CD4-positive, alpha-beta T cell treated with Interleukin-12 subunit alpha and Interleukin-12 subunit beta, for 1 hour (primary cell): ENCODE results near the gene FOXP1.

Experiments used
- DNase-seq: peaks from one replicate; pipeline ENCODE4 v3.0.0-alpha.2; 2020

FOXP1 gene

GRCh38 chr3:71225951-71226564 is 357.5 kb downstream of the FOXP1 start:
- DNase-seq = no peak

- no peak for DNase-seq
Measured at GRCh38 chr3:71225002-71225684, 358.4 kb downstream of the FOXP1 start.

- no peak for DNase-seq
Measured at GRCh38 chr3:71219744-71220638, 363.5 kb downstream of the FOXP1 start.

DNA sequence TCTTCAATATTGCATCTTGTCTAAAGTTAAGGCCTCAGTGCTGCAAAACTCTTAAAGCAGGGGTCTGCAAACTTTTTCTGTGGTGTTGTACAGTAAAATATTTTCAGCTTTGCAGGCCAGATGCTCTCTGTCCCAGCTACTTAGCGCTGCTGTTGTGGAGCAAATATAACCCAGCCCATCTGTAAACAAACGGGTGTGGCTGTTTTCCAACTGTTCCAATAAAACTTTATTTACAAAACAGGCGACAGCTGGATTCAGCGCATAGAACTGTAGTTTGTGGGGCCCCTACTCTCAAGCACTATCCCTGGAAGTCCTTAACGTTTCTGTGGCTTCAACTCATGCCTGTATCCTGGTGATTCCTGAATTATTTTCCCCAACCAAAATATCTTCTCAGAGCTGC is 365.0 kb downstream of the FOXP1 start:
- no peak for DNase-seq

DNA sequence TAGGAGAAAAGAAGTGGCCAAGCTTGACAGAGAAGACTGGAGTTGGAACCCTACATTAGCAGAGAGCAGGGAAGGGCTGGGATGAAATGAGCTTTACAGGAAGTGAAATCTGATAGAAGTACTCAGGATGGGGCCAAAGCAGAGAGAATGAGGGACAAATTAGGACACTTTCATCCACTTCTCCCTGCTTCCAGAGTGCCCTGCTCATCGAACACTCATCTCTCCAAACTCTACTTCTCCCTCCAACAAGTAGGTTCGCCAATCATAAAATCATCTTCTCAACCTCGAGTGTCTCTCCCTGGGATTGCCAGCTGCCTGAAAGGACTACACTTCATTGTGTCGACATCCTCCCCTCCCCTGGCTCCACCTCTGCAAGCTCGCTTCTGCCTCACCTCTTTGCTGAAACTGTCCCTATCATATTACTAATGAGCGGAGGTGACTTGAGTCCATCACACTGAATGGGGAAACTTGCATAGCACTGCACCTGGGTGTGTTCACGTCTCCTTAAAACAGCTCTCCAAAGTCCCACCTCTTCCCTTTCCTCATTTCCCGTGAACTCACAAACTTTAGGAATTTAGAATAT is 365.8 kb downstream of the FOXP1 start:
- DNase-seq = no peak

- DNase-seq = no peak
Measured at GRCh38 chr3:71215351-71215750, 368.2 kb downstream of the FOXP1 start.

DNA sequence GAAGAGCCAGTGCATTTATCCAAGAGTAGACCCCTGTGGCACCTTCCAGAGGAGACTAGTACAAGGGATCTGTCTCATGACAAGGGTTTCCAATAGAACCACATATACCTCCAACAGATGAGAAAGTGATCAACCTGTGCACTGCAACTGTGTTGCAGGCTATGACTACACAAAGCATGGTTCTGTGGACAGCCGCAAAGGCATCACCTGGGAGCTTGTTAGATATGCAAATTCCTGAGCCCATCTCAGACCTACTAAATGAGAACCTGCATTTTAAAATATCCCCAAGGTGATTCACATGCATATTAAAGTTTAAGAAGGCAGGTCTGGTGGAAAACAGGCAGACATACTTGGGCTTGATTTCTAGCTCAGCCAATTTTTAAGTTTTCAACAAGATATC is 368.7 kb downstream of the FOXP1 start:
- no peak for DNase-seq

- DNase-seq = no peak
Measured at GRCh38 chr3:71214016-71214415, 369.5 kb downstream of the FOXP1 start.

GRCh38 chr3:71211083-71211482 is 372.4 kb downstream of the FOXP1 start:
- no peak for DNase-seq

- DNase-seq = no peak
Measured at GRCh38 chr3:71210257-71211007, 373.1 kb downstream of the FOXP1 start.

GRCh38 chr3:71208211-71209095 is 375.1 kb downstream of the FOXP1 start:
- no peak for DNase-seq

- DNase-seq = no peak
Measured at GRCh38 chr3:71207632-71208031, 375.9 kb downstream of the FOXP1 start.

- no peak for DNase-seq
Measured at GRCh38 chr3:71206305-71207165, 377.0 kb downstream of the FOXP1 start.

GRCh38 chr3:71203727-71204488 is 379.6 kb downstream of the FOXP1 start:
- no peak for DNase-seq

GRCh38 chr3:71202848-71203533 is 380.5 kb downstream of the FOXP1 start:
- DNase-seq = no peak

DNA sequence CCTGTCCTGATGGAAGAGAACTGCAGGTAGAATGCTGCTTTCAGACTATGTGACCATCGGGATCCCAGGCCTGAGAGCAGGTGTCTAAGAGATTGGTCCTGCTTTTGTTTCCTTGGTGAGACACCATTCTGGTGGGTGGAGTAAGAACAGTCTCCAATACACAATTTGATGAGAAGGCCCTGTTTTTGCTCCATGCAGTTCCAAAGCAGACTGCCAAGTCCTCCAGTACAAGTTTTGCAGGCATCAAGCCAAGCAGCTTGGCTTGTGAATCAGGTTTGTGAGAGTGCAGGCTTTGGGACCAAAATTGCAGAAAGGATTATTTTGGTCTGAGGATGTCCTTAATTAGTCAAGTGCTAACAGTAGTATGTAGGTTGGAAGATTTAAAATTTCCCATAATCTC is 381.6 kb downstream of the FOXP1 start:
- DNase-seq = no peak

GRCh38 chr3:71197841-71198565 is 385.5 kb downstream of the FOXP1 start:
- no peak for DNase-seq

DNA sequence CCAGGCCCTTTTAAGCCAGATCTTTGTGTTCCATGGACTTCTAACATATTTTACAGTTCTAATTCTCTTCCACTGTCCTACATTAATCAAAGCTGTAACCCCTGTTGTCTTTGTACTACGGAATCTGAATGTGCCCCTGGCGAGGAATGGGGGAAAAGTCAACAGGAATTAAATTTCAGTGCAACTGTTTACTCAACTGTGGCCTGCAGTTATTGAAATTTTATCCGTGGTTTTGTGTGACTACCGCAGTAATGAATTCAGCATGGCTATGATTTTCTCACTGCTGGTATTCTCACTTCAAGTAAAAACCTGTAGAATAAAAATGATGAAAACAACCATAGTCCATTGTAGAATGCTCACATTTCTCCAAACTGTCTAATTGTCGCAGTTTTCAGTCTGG is 388.0 kb downstream of the FOXP1 start:
- no peak for DNase-seq

- no peak for DNase-seq
Measured at GRCh38 chr3:71194785-71195184, 388.7 kb downstream of the FOXP1 start.
